ENCODE measurements around the gene MICAL2.
A peak's percentile ranks its signal among the peaks of the same experiment; 100 is the strongest.

DNA sequence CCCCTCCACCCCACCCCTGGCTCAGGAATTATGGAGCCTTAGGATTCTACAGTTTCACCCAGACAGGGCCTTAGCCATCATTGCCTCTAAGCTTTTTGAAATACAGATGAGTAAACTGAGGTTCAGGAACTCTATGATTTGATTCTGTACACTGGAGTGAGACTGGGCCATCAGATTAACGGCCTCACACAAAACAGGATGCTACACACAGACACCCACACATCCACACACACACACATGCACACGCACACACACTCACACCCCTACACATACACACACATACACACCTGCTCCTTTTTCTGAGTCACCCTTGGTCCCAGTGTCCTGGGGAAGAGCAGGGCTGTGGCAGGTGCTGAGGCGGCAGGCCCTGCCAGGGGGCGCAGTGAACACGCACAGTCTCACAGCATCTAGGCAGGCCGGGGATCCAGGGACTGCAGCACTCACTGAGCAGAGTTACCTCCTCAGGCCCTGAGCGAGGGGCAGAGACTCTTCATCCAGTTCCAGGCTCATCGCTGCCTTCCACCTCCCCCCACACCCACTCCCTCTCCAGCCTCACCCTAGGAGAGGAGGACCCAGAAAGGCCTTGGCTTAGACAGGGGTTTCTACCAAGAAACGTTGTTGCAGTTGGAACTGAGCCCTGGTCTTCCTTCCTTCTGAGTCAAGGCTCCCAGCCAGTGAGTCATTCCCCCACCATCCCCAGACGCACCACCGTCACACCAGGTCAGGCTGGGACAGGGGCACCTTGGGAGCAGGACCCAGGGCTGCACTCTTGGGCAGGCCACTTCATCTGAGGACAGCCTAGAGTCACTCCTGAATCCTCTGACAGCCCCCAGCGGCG lies 177.2 kb downstream of the MICAL2 start:
- TF ChIP-seq, protein P1, sequence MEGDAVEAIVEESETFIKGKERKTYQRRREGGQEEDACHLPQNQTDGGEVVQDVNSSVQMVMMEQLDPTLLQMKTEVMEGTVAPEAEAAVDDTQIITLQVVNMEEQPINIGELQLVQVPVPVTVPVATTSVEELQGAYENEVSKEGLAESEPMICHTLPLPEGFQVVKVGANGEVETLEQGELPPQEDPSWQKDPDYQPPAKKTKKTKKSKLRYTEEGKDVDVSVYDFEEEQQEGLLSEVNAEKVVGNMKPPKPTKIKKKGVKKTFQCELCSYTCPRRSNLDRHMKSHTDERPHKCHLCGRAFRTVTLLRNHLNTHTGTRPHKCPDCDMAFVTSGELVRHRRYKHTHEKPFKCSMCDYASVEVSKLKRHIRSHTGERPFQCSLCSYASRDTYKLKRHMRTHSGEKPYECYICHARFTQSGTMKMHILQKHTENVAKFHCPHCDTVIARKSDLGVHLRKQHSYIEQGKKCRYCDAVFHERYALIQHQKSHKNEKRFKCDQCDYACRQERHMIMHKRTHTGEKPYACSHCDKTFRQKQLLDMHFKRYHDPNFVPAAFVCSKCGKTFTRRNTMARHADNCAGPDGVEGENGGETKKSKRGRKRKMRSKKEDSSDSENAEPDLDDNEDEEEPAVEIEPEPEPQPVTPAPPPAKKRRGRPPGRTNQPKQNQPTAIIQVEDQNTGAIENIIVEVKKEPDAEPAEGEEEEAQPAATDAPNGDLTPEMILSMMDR (IDR thresholded peaks at IDR 0.05; ENCODE audit: low read depth, low read length): peak; percentile 42; the same call in 1 of the 2 replicates
- TF ChIP-seq EZH2phosphoT487 (IDR thresholded peaks at IDR 0.05; ENCODE audit: low read depth): no peak
